Measurements from ENCODE around the gene ABCC4.

GRCh38 chr13:95262837-95263384, 38.3 kb downstream of the ABCC4 start:
- TF ChIP-seq CTCF (IDR thresholded peaks at IDR 0.05; ENCODE audit: low read depth, low read length), result no peak
- no peak for TF ChIP-seq EZH2phosphoT487 (IDR thresholded peaks at IDR 0.05; ENCODE audit: low read depth)
